GM18519 (cell line): Measurements from ENCODE around the gene FLT1.

Experiments
- ATAC-seq: cut with Tn5 transposase; IDR thresholded peaks from one replicate; pipeline ENCODE4 v1.9.1; 2021; ENCODE audit warnings: mild to moderate bottlenecking, moderate library complexity; ENCODE audit not compliant: unreplicated experiment, low FRiP score

The FLT1 gene

GRCh38 chr13:28529836-28530235, 34.9 kb upstream of the FLT1 start:
- no peak for ATAC-seq

GRCh38 chr13:28528848-28529247, 33.9 kb upstream of the FLT1 start:
- no peak for ATAC-seq

- ATAC-seq, result no peak
Observed at GRCh38 chr13:28528388-28528787, 33.5 kb upstream of the FLT1 start.

- ATAC-seq, result no peak
Observed at GRCh38 chr13:28527629-28528028, 32.7 kb upstream of the FLT1 start.

- no peak for ATAC-seq
Observed at GRCh38 chr13:28526876-28527275, 31.9 kb upstream of the FLT1 start.

GRCh38 chr13:28522871-28523270, 27.9 kb upstream of the FLT1 start:
- no peak for ATAC-seq

- ATAC-seq, result no peak
Observed at GRCh38 chr13:28513745-28514144, 18.8 kb upstream of the FLT1 start.

GRCh38 chr13:28510542-28510941, 15.6 kb upstream of the FLT1 start:
- no peak for ATAC-seq

- no peak for ATAC-seq
Observed at GRCh38 chr13:28510066-28510465, 15.1 kb upstream of the FLT1 start.

GRCh38 chr13:28505543-28506135, 10.7 kb upstream of the FLT1 start:
- ATAC-seq, result no peak

- no peak for ATAC-seq
Observed at GRCh38 chr13:28503182-28503967, 8.4 kb upstream of the FLT1 start.

GRCh38 chr13:28501547-28501946, 6.6 kb upstream of the FLT1 start:
- ATAC-seq, result no peak

GRCh38 chr13:28499609-28500008, 4.7 kb upstream of the FLT1 start:
- ATAC-seq, result no peak

- no peak for ATAC-seq
Observed at GRCh38 chr13:28498481-28499115, 3.7 kb upstream of the FLT1 start.

- ATAC-seq, result no peak
Observed at GRCh38 chr13:28497143-28497876, 2.4 kb upstream of the FLT1 start.

- no peak for ATAC-seq
Observed at GRCh38 chr13:28496188-28496564, 1.2 kb upstream of the FLT1 start.

- no peak for ATAC-seq
Observed at GRCh38 chr13:28495538-28496187, 735 bp upstream of the FLT1 start.

- ATAC-seq, result no peak
Observed at GRCh38 chr13:28494504-28494777, 487 bp downstream of the FLT1 start.

GRCh38 chr13:28493740-28494503, 1.0 kb downstream of the FLT1 start:
- ATAC-seq, result no peak
